AG09319 (cell line): ENCODE data around the gene BCAS3.

Experiments used
- DNase-seq: peaks from one replicate; pipeline ENCODE4 v3.0.0-alpha.2; 2010; ENCODE audit warnings: low read depth; ENCODE audit errors: extremely low read depth
- CTCF ChIP-seq: IDR thresholded peaks from 2 replicates; pipeline ENCODE4 v1.5.1; 2011; ENCODE audit warnings: low read depth, mild to moderate bottlenecking, inconsistent platforms, low read length, moderate library complexity

Gene BCAS3

GRCh38 chr17:61384354-61384691 lies 706.7 kb downstream of the BCAS3 start:
- no peak for DNase-seq

GRCh38 chr17:61384692-61385576 lies 707.3 kb downstream of the BCAS3 start:
- TF ChIP-seq CTCF = no peak
- DNase-seq = no peak

More at GRCh38 chr17:61384354-61384691, 706.7 kb downstream of the BCAS3 start:
- no peak for TF ChIP-seq CTCF

- TF ChIP-seq CTCF = no peak
- no peak for DNase-seq
These were observed 708.1 kb downstream of the BCAS3 start for GRCh38 chr17:61385577-61386236.

- DNase-seq = no peak
These were observed 708.6 kb downstream of the BCAS3 start for GRCh38 chr17:61386251-61386650.

GRCh38 chr17:61387011-61387410 lies 709.4 kb downstream of the BCAS3 start:
- no peak for DNase-seq
- no peak for TF ChIP-seq CTCF

More at GRCh38 chr17:61386251-61386650, 708.6 kb downstream of the BCAS3 start:
- TF ChIP-seq CTCF = no peak

- DNase-seq = no peak
- no peak for TF ChIP-seq CTCF
These were observed 710.1 kb downstream of the BCAS3 start for GRCh38 chr17:61387511-61388305.
